ENCODE data around the gene ADGRA1. TPM values are rescaled to one million over a fixed set of nuclear protein-coding genes. Genes with fewer than 3 reads are reported as not detected.

The ADGRA1 gene
- total RNA-seq, 4 donors from 2014 or later: 0.13 TPM; not detected in 3

- Histone ChIP-seq H3K4me1 (no peaks in the 10 kb centered on the region), H3K4me3 (no peak overlapping the region), H3K27ac (no peak overlapping the region), H3K36me3 (no peaks in the 10 kb centered on the region), H3K27me3 (peaks cover 32% of the 10 kb centered on the region), H3K9me3 (peaks cover 0 to 25% (median 0%) of the 10 kb centered on the region in 3 donors)
- 60% methylated on average over 1 of the region's 14 CpGs; no CpG with 5 or more reads in 1 of the 2 donors for WGBS, 2 donors (ENCODE audit: low coverage in 1 of 2)
- no peak for ATAC-seq
- no peak for TF ChIP-seq POLR2AphosphoS5 (IDR thresholded peaks at IDR 0.05)
- TF ChIP-seq CTCF (IDR thresholded peaks at IDR 0.05): no peak
- no peak for TF ChIP-seq EP300 (IDR thresholded peaks at IDR 0.05)
- no peak for TF ChIP-seq POLR2A (IDR thresholded peaks at IDR 0.05)
These were observed 28.7 kb downstream of the ADGRA1 start for GRCh38 chr10:133116455-133116854.

GRCh38 chr10:133117036-133117687 lies 29.4 kb downstream of the ADGRA1 start:
- no peak for TF ChIP-seq POLR2A (IDR thresholded peaks at IDR 0.05)
- TF ChIP-seq CTCF (IDR thresholded peaks at IDR 0.05): no peak
- no peak for TF ChIP-seq EP300 (IDR thresholded peaks at IDR 0.05)
- TF ChIP-seq POLR2AphosphoS5 (IDR thresholded peaks at IDR 0.05): no peak
- H3K4me1 ChIP-seq: no peaks in the 10 kb centered on the region
- no peak for ATAC-seq
- H3K27ac ChIP-seq: no peak overlapping the region
- no peak overlapping the region for H3K4me3 ChIP-seq
- H3K27me3 ChIP-seq: peaks cover 28% of the 10 kb centered on the region
- no CpG with 5 or more reads among the region's 21 CpGs for WGBS, 2 donors (ENCODE audit: low coverage in 1 of 2)
- H3K36me3 ChIP-seq: no peaks in the 10 kb centered on the region
- peaks cover 0 to 25% (median 0%) of the 10 kb centered on the region in 3 donors for H3K9me3 ChIP-seq

- no peak for ATAC-seq
- Histone ChIP-seq H3K9me3 (peaks cover 0 to 25% (median 0%) of the 10 kb centered on the region in 3 donors), H3K4me3 (no peak overlapping the region), H3K27ac (no peak overlapping the region), H3K36me3 (no peaks in the 10 kb centered on the region), H3K27me3 (peaks cover 33% of the 10 kb centered on the region), H3K4me1 (no peaks in the 10 kb centered on the region)
- TF ChIP-seq CTCF (IDR thresholded peaks at IDR 0.05) (no peak), POLR2A (IDR thresholded peaks at IDR 0.05) (no peak), EP300 (IDR thresholded peaks at IDR 0.05) (no peak), POLR2AphosphoS5 (IDR thresholded peaks at IDR 0.05) (no peak)
- WGBS, 2 donors (ENCODE audit: low coverage in 1 of 2): 40 to 50% methylated on average over 1 of the region's 8 CpGs
These were observed 30.0 kb downstream of the ADGRA1 start for GRCh38 chr10:133117688-133118071.

GRCh38 chr10:133121479-133121878 lies 33.8 kb downstream of the ADGRA1 start:
- H3K9me3 ChIP-seq: peaks cover 0 to 25% (median 0%) of the 10 kb centered on the region in 3 donors
- TF ChIP-seq POLR2A (IDR thresholded peaks at IDR 0.05) (no peak), EP300 (IDR thresholded peaks at IDR 0.05) (no peak), CTCF (IDR thresholded peaks at IDR 0.05) (no peak), POLR2AphosphoS5 (IDR thresholded peaks at IDR 0.05) (no peak)
- no peak for ATAC-seq
- H3K4me3 ChIP-seq: no peak overlapping the region
- no peaks in the 10 kb centered on the region for H3K36me3 ChIP-seq
- H3K4me1 ChIP-seq: no peaks in the 10 kb centered on the region
- 91 to 100% methylated on average over 5 to 6 of the region's 8 CpGs for WGBS, 2 donors (ENCODE audit: low coverage in 1 of 2)
- peaks cover 58% of the 10 kb centered on the region for H3K27me3 ChIP-seq
- no peak overlapping the region for H3K27ac ChIP-seq
